Kidney (tissue), 14 donors: ENCODE results near the gene CPEB4. TPM values are rescaled to one million over a fixed set of nuclear protein-coding genes. Genes with fewer than 3 reads are reported as not detected.

Experiments used
- DNase-seq, 5 donors: peaks; one replicate each; pipeline ENCODE4 v3.0.0-alpha.2; 2013 to 2020
- FAIRE-seq: peaks from 2 replicates; lab custom pipeline; 2012; peaks lifted over from hg19 to GRCh38; lab: Jason Lieb, UNC
- H3K27ac ChIP-seq, 2 donors: one replicate each; pipeline ENCODE4 v1.7.0; 2013; ENCODE audit warnings: low read depth in 2 of 2, low read length in 2 of 2, inconsistent platforms in 1 of 2
- H3K27me3 ChIP-seq: one replicate; pipeline ENCODE4 v1.7.1; 2013; ENCODE audit warnings: low read length, inconsistent platforms; ENCODE audit not compliant: control insufficient read depth, insufficient read depth
- H3K36me3 ChIP-seq, 3 donors: one replicate each; pipeline versions ENCODE4 v1.7.0 to v1.7.1; 2013; ENCODE audit warnings: low read length in 3 of 3, control low read depth in 1 of 3, inconsistent platforms in 1 of 3; ENCODE audit not compliant: insufficient read depth in 3 of 3, control insufficient read depth in 2 of 3
- H3K4me1 ChIP-seq, 3 donors: one replicate each; pipeline versions ENCODE4 v1.7.0 to v1.7.1; 2013; ENCODE audit warnings: low read length in 3 of 3, inconsistent platforms in 1 of 3, low read depth in 1 of 3; ENCODE audit not compliant: control insufficient read depth in 2 of 3, insufficient read depth in 2 of 3
- H3K4me3 ChIP-seq, 3 donors: one replicate each; pipeline versions ENCODE4 v1.7.0 to v1.8.1; 2013; ENCODE audit warnings: low read length in 3 of 3, control low read depth in 1 of 3, inconsistent platforms in 1 of 3
- H3K9ac ChIP-seq, 3 donors: one replicate each; pipeline versions ENCODE4 v1.7.0 to v1.7.1; 2013; ENCODE audit warnings: low read length in 3 of 3, control low read depth in 1 of 3, inconsistent platforms in 1 of 3
- H3K9me3 ChIP-seq, 3 donors: one replicate each; pipeline versions ENCODE4 v1.7.0 to v1.7.1; 2013; ENCODE audit warnings: low read length in 3 of 3, control low read depth in 1 of 3, inconsistent platforms in 1 of 3; ENCODE audit not compliant: control insufficient read depth in 2 of 3, insufficient read depth in 1 of 3
- CTCF ChIP-seq: IDR thresholded peaks from 3 replicates; pipeline ENCODE4 v1.5.1; 2012; ENCODE audit warnings: mild to moderate bottlenecking, moderate library complexity, borderline replicate concordance; ENCODE audit not compliant: insufficient read depth; ENCODE audit errors: extremely low read depth
- intact Hi-C: fragments of 100-400 bp; cut with DNase I; formaldehyde crosslinking; loops from one replicate; pipeline ENCODE4 v1.11.1; 2022
- polyA plus RNA-seq: library from polyadenylated mRNA; stranded (reverse); fragments of 350-450 nt; fragmentation: Illumina TruSeq; extraction: RNeasy Lipid Tissue Mini Kit (QIAGEN cat#74804); gene quantifications from one replicate; pipeline ENCODE4 v1.2.3, GENCODE V29; 2014; ENCODE audit warnings: low read depth, low replicate concordance; ENCODE audit not compliant: insufficient read depth
- total RNA-seq: library from RNA; stranded (reverse); fragmentation: NEBNext Ultra II Directional; extraction: Animal tissue kit (Norgen Biotek cat#: 25700); gene quantifications from one replicate; pipeline ENCODE4 v1.2.1, GENCODE V29; 2021
- donor health status: control.
- donor health status: control.
- donor health status: control.
- donor health status: control.
- donor health status: control.
- donor health status: DM: yes; HTN: yes; CAD: no.
- donor health status: Normal renal cell carcinoma (clear cell type).

The CPEB4 gene
- total and polyA plus RNA-seq, 2 donors from 2014 or later = 9.5 to 73.0 TPM

DNA sequence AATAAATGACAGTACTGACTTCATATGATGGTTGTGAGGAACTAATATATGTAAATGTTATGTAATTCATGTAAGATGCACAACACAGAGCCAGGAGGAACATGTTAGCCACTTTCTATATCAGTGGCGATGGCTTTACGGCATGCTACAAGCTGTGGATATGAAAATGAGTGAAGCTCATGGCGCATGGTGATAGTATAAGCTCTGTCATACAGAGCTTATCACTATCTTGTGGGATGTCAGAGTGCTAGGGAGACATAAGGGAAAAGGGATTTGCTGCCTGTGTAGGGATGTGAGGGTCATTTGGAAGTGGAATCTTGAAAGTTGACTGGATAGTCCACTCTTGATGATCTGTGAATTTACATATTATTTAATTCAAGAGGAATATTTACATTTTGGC, 13.6 kb downstream of the CPEB4 start:
- H3K27me3 ChIP-seq = no peaks in the 10 kb centered on the region
- DNase-seq = no peak
- H3K4me3 ChIP-seq = peak overlapping the region in 2 of 3 donors; percentile 35 to 39
- H3K9ac ChIP-seq = peak overlapping the region in 1 of 3 donors; percentile 8
- FAIRE-seq = no peak
- no peak for TF ChIP-seq CTCF
- intact Hi-C loops = no loop called here
- no peaks in the 10 kb centered on the region for H3K9me3 ChIP-seq
- H3K27ac ChIP-seq = peak overlapping the region; percentile 27 to 47
- peaks cover 0 to 6% (median 0%) of the 10 kb centered on the region in 3 donors for H3K36me3 ChIP-seq
- peaks cover 0 to 46% (median 12%) of the 10 kb centered on the region in 3 donors for H3K4me1 ChIP-seq

DNA sequence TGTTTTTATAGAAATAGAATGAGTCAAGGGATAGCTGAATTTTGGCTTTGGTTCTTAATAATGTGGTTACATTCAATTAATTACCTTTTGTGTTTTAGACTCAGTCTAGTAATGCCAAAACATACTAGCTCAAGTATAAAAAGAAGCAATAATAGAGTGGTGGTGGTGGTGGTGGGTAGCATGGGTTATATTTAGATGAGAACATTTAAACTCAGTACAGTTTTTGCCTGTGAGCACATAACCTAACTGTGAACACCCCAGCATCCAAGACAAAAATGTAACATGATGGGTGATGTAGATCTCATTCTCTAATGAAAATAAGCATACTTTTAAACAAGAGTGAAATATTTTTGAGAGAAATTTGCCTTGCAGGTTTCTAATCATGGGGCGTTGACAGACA, 14.2 kb downstream of the CPEB4 start:
- Histone ChIP-seq H3K27me3 (no peaks in the 10 kb centered on the region), H3K36me3 (peaks cover 0 to 6% (median 0%) of the 10 kb centered on the region in 3 donors), H3K9me3 (no peaks in the 10 kb centered on the region), H3K4me1 (peaks cover 0 to 46% (median 12%) of the 10 kb centered on the region in 3 donors), H3K9ac (peak overlapping the region in 1 of 3 donors; percentile 13), H3K4me3 (no peak overlapping the region), H3K27ac (peak overlapping the region in 1 of 2 donors; percentile 44)
- TF ChIP-seq CTCF = no peak
- intact Hi-C loops = no loop called here
- FAIRE-seq = no peak
- no peak for DNase-seq

- Histone ChIP-seq H3K27ac (peak overlapping the region in 1 of 2 donors; percentile 67), H3K9ac (peak overlapping the region in 1 of 3 donors; percentile 13), H3K4me3 (peak overlapping the region in 1 of 3 donors; percentile 9), H3K36me3 (peaks cover 0 to 6% (median 2%) of the 10 kb centered on the region in 3 donors), H3K27me3 (no peaks in the 10 kb centered on the region), H3K4me1 (peaks cover 0 to 46% (median 15%) of the 10 kb centered on the region in 3 donors), H3K9me3 (no peaks in the 10 kb centered on the region)
- FAIRE-seq (no peak), DNase-seq (no peak)
- no peak for TF ChIP-seq CTCF
- intact Hi-C loops = no loop called here
Observed at GRCh38 chr5:173902743-173903142, 14.6 kb downstream of the CPEB4 start.
